Coronary artery (tissue), 2 donors: ENCODE data around the gene TTLL11.

Experiments used
- DNase-seq: peaks from one replicate; pipeline ENCODE4 v3.0.0-alpha.2; 2017; ENCODE audit warnings: low spot score
- H3K27ac ChIP-seq, 2 donors: fragments of 200-600 bp; sonication (generic); one replicate each; pipeline ENCODE4 v1.5.1; 2016 to 2019
- H3K4me3 ChIP-seq: fragments of 200-600 bp; sonication (generic); 2 replicates; pipeline ENCODE4 v1.5.1; 2016; ENCODE audit warnings: mild to moderate bottlenecking, moderate library complexity
- CTCF ChIP-seq: fragments of 200-600 bp; sonication (generic); IDR thresholded peaks from one replicate; pipeline ENCODE4 v1.5.1; 2019; ENCODE audit warnings: antibody characterized with exemption

Gene TTLL11

DNA sequence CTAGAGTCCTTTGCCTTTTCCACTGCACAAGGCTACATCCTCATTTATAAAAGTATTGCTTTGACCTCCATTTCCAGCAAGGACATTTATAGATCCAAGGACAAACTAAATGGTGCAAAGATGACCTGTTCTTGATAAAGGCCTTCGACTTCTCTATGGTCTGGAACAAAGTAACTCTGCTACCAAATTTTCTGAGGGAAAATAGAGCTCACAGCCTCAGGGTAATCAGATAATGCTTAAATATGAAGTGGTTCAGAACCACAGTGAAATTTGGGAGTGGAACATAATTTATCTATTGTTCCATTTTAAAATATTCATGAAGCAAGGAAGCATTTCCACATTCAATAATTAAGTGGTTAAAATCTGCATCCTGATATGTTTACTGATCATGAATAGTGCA lies 137.5 kb downstream of the TTLL11 start:
- TF ChIP-seq CTCF = no peak

GRCh38 chr9:121954477-121955140 lies 138.5 kb downstream of the TTLL11 start:
- Histone ChIP-seq H3K27ac (no peak overlapping the region), H3K4me3 (no peak overlapping the region)
- TF ChIP-seq CTCF = no peak
- DNase-seq = no peak

More for the DNA sequence above, 137.5 kb downstream of the TTLL11 start:
- DNase-seq = no peak
- no peak overlapping the region for H3K27ac ChIP-seq
- no peak overlapping the region for H3K4me3 ChIP-seq

GRCh38 chr9:121952611-121953010 lies 140.5 kb downstream of the TTLL11 start:
- no peak for TF ChIP-seq CTCF
- H3K27ac ChIP-seq = no peak overlapping the region
- DNase-seq = no peak
- no peak overlapping the region for H3K4me3 ChIP-seq

DNA sequence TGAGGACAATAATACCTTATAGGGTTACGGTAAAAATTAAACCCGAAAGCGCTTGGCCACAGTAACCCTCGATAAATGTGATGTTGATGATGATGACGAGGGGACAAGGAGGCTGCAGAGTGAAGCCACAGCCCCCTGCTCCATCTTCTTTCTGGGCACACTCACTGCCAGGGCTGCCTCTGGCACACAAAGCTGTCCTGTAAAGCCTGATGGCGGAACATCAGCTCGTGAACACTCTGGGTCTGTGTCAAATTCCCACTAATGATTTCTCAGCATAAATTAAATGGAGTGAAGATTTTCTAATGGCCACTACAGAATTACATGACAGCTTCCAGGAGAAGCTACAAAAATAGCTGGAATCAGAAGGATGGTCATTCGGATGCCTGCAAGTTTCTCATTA lies 142.2 kb downstream of the TTLL11 start:
- Histone ChIP-seq H3K27ac (no peak overlapping the region), H3K4me3 (no peak overlapping the region)
- no peak for DNase-seq
- no peak for TF ChIP-seq CTCF

GRCh38 chr9:121950441-121950840 lies 142.7 kb downstream of the TTLL11 start:
- Histone ChIP-seq H3K27ac (no peak overlapping the region), H3K4me3 (no peak overlapping the region)
- no peak for TF ChIP-seq CTCF
- no peak for DNase-seq

DNA sequence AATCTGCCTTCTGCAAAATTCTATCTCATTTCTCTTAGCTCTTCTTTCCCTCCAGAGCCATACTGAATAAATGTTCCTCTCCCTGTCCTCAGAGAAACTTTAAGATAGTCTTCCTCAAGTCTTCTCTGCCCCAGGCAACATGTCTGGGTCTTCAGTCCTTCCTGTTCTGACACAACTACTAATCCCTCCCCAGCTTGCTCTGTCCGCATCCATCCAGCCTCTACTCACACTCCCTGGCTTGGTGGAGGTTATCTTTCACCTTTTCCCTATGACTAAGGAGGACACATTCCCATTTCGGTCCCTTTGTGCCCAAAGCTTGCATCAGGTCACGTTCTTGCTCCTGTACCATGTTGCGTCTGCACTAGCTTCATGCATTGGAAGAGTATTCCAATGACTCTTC lies 143.3 kb downstream of the TTLL11 start:
- Histone ChIP-seq H3K4me3 (no peak overlapping the region), H3K27ac (no peak overlapping the region)
- DNase-seq = no peak
- TF ChIP-seq CTCF = no peak

- no peak for TF ChIP-seq CTCF
- H3K4me3 ChIP-seq = no peak overlapping the region
- no peak for DNase-seq
- H3K27ac ChIP-seq = no peak overlapping the region
These were observed 143.7 kb downstream of the TTLL11 start for GRCh38 chr9:121949364-121949763.
